Superior temporal gyrus (tissue), 1 donor: ENCODE data around the gene MLLT6.
A peak's percentile ranks its signal among the peaks of the same experiment; 100 is the strongest.

Experiments
- DNase-seq: peaks from one replicate; pipeline ENCODE4 v3.0.0-alpha.2; 2016; ENCODE audit errors: extremely low spot score

Gene MLLT6

GRCh38 chr17:38674749-38675615 is 30.1 kb upstream of the MLLT6 start, which contains the start of gene EPOP:
EPOP (minus strand) TSS chr17:38674957; CDS start chr17:38674495, 462 bp downstream.
- DNase-seq: peak; percentile 76

- DNase-seq: peak; percentile 94
Measured at GRCh38 chr17:38676706-38677504, 28.2 kb upstream of the MLLT6 start.

- DNase-seq: no peak
Measured at GRCh38 chr17:38677819-38678218, 27.3 kb upstream of the MLLT6 start.

- no peak for DNase-seq
Measured at GRCh38 chr17:38681096-38681495, 24.0 kb upstream of the MLLT6 start.

- DNase-seq: no peak
Measured at GRCh38 chr17:38685491-38685890, 19.6 kb upstream of the MLLT6 start.

- DNase-seq: no peak
Measured at GRCh38 chr17:38687286-38687685, 17.8 kb upstream of the MLLT6 start.

GRCh38 chr17:38690386-38690785 is 14.7 kb upstream of the MLLT6 start:
- DNase-seq: no peak

GRCh38 chr17:38691154-38691553 is 13.9 kb upstream of the MLLT6 start:
- no peak for DNase-seq

GRCh38 chr17:38693700-38694329 is 11.3 kb upstream of the MLLT6 start:
- no peak for DNase-seq

- DNase-seq: no peak
Measured at GRCh38 chr17:38697061-38697820, 7.8 kb upstream of the MLLT6 start.

GRCh38 chr17:38698760-38699159 is 6.3 kb upstream of the MLLT6 start:
- DNase-seq: no peak

- no peak for DNase-seq
Measured at GRCh38 chr17:38701504-38702165, 3.4 kb upstream of the MLLT6 start.

- DNase-seq: peak; percentile 74
Measured at GRCh38 chr17:38702166-38702915, 2.7 kb upstream of the MLLT6 start.

- DNase-seq: no peak
Measured at GRCh38 chr17:38702916-38703741, 1.9 kb upstream of the MLLT6 start.

- DNase-seq: no peak
Measured at GRCh38 chr17:38703742-38704605, 1.1 kb upstream of the MLLT6 start.

GRCh38 chr17:38705523-38705802 is 390 bp downstream of the MLLT6 start:
- no peak for DNase-seq

GRCh38 chr17:38705803-38706504 is 881 bp downstream of the MLLT6 start:
- DNase-seq: peak; percentile 35
